ENCODE results near the gene DHRS13. TPM values are rescaled to one million over a fixed set of nuclear protein-coding genes. Genes with fewer than 3 reads are reported as not detected.
"Not testable (repeated sequence)": the region's sequence is repeated elsewhere in the genome, so short reads cannot be mapped to it uniquely, and the experiment has no call there.

The DHRS13 gene
- total RNA-seq, 2 experiments from 2014 or later, result 28.4 to 29.2 TPM

DNA sequence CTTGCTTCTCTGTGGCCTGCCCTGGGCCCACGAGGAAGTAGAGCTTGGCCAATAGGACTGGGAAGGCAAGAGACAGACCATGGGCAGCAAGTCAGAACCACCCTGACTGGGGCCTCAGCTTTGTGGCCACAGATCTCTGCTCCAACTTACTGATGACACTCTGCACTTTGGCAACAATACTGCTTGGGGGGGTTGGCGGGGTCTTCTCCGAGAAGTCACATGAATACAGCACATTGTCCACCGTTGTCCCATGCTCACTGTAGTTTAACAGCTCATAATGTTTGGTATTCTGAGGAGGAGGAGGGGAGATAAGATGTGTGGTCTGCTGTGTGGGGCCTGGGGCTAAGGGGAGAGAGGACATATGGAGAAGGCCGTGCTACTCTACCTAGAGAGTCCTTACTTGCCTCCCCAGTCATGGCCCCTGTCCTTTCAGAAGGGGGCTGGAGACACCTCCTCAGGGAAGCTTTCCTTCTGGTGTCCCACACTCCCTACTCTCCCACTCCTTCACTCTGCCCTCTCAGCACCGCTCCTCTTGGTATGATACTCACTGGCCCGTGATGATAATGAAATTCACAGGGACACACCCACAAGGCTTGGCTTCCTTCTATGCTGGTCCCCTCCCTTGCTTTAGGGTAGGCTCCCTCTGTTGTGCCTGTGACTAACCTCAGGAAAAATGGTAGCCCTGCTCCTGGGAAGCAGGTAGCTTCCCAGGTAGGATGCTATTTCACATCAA, 4.0 kb upstream of the DHRS13 start:
- Histone ChIP-seq H3K9me2 (ENCODE audit: insufficient read depth, low read length) (no peaks in the 10 kb centered on the region), H2AFZ (ENCODE audit: low read length) (no peak overlapping the region), H3K36me3 (ENCODE audit: insufficient read depth, low read length) (peaks cover 62% of the 10 kb centered on the region), H4K20me1 (ENCODE audit: insufficient read depth, low read length) (no peaks in the 10 kb centered on the region), H3K4me3 (ENCODE audit: low read depth, low read length, poor library complexity, severe bottlenecking) (no peak overlapping the region), H3K79me2 (ENCODE audit: insufficient read depth, low read depth, low read length) (peaks cover 2% of the 10 kb centered on the region; the same call in 1 of the 2 replicates), H3K9me3 (ENCODE audit: low read length) (no peaks in the 10 kb centered on the region), H3K4me2 (ENCODE audit: low read length) (no peak overlapping the region), H3K27ac (ENCODE audit: low read depth, low read length, poor library complexity, severe bottlenecking) (no peak overlapping the region), H3K4me1 (ENCODE audit: insufficient read depth, low read length, poor library complexity, severe bottlenecking) (peaks cover 5% of the 10 kb centered on the region)
- BruUV-seq (replicated peaks), result no TSS peak
- ChIA-PET POLR2A (no interaction called here), CTCF (ENCODE audit: unreplicated experiment) (no interaction called here)
- intact Hi-C loops (cut with micrococcal nuclease; ENCODE audit: unreplicated experiment), result no loop called here
- DNase-seq (ENCODE audit: low spot score), result no peak
- no peak for TF ChIP-seq EZH2phosphoT487 (IDR thresholded peaks at IDR 0.05; ENCODE audit: borderline replicate concordance, low read depth, low read length)
- TF ChIP-seq, protein P1, sequence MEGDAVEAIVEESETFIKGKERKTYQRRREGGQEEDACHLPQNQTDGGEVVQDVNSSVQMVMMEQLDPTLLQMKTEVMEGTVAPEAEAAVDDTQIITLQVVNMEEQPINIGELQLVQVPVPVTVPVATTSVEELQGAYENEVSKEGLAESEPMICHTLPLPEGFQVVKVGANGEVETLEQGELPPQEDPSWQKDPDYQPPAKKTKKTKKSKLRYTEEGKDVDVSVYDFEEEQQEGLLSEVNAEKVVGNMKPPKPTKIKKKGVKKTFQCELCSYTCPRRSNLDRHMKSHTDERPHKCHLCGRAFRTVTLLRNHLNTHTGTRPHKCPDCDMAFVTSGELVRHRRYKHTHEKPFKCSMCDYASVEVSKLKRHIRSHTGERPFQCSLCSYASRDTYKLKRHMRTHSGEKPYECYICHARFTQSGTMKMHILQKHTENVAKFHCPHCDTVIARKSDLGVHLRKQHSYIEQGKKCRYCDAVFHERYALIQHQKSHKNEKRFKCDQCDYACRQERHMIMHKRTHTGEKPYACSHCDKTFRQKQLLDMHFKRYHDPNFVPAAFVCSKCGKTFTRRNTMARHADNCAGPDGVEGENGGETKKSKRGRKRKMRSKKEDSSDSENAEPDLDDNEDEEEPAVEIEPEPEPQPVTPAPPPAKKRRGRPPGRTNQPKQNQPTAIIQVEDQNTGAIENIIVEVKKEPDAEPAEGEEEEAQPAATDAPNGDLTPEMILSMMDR (conservative IDR thresholded peaks at IDR 0.05; ENCODE audit: low read length), result no peak

GRCh38 chr17:28906276-28906675, 3.4 kb upstream of the DHRS13 start:
- DNase-seq (ENCODE audit: low spot score), result no peak
- POLR2A ChIA-PET, result no interaction called here
- intact Hi-C loops (cut with micrococcal nuclease; ENCODE audit: unreplicated experiment), result no loop called here
- Histone ChIP-seq H3K4me2 (ENCODE audit: low read length) (no peak overlapping the region), H3K9me2 (ENCODE audit: insufficient read depth, low read length) (no peaks in the 10 kb centered on the region), H3K4me1 (ENCODE audit: insufficient read depth, low read length, poor library complexity, severe bottlenecking) (peaks cover 11% of the 10 kb centered on the region), H3K27ac (ENCODE audit: low read depth, low read length, poor library complexity, severe bottlenecking) (no peak overlapping the region), H2AFZ (ENCODE audit: low read length) (no peak overlapping the region), H3K79me2 (ENCODE audit: insufficient read depth, low read depth, low read length) (peaks cover 8% of the 10 kb centered on the region; the same call in 1 of the 2 replicates), H3K9me3 (ENCODE audit: low read length) (no peaks in the 10 kb centered on the region), H3K36me3 (ENCODE audit: insufficient read depth, low read length) (peaks cover 56% of the 10 kb centered on the region), H4K20me1 (ENCODE audit: insufficient read depth, low read length) (no peaks in the 10 kb centered on the region), H3K4me3 (ENCODE audit: low read depth, low read length, poor library complexity, severe bottlenecking) (no peak overlapping the region)
- BruUV-seq (replicated peaks), result no TSS peak
- CTCF ChIA-PET (ENCODE audit: unreplicated experiment), result no interaction called here
- TF ChIP-seq, protein P1 (conservative IDR thresholded peaks at IDR 0.05; ENCODE audit: low read length), result no peak
- TF ChIP-seq EZH2phosphoT487 (IDR thresholded peaks at IDR 0.05; ENCODE audit: borderline replicate concordance, low read depth, low read length), result no peak

- no peak overlapping the region for H3K4me3 ChIP-seq (ENCODE audit: low read depth, low read length, poor library complexity, severe bottlenecking)
- H3K9me2 ChIP-seq (ENCODE audit: insufficient read depth, low read length), result no peaks in the 10 kb centered on the region
- TF ChIP-seq EZH2phosphoT487 (IDR thresholded peaks at IDR 0.05; ENCODE audit: borderline replicate concordance, low read depth, low read length), result no peak
- TF ChIP-seq, protein P1 (conservative IDR thresholded peaks at IDR 0.05; ENCODE audit: low read length), result no peak
- peaks cover 16% of the 10 kb centered on the region; the same call in 1 of the 2 replicates for H3K79me2 ChIP-seq (ENCODE audit: insufficient read depth, low read depth, low read length)
- POLR2A ChIA-PET, result interaction anchor here (0.6 kb wide), 1 partner anchor 47 kb away, joined by 3 read pairs; the partner anchor contains the start of gene PHF12
- H3K9me3 ChIP-seq (ENCODE audit: low read length), result no peaks in the 10 kb centered on the region
- no peak for DNase-seq (ENCODE audit: low spot score)
- CTCF ChIA-PET (ENCODE audit: unreplicated experiment), result no interaction called here
- no peak overlapping the region for H3K27ac ChIP-seq (ENCODE audit: low read depth, low read length, poor library complexity, severe bottlenecking)
- no TSS peak for BruUV-seq (replicated peaks)
- H4K20me1 ChIP-seq (ENCODE audit: insufficient read depth, low read length), result no peaks in the 10 kb centered on the region
- H2AFZ ChIP-seq (ENCODE audit: low read length), result no peak overlapping the region
- intact Hi-C loops (cut with micrococcal nuclease; ENCODE audit: unreplicated experiment), result no loop called here
- no peak overlapping the region for H3K4me2 ChIP-seq (ENCODE audit: low read length)
- H3K4me1 ChIP-seq (ENCODE audit: insufficient read depth, low read length, poor library complexity, severe bottlenecking), result peaks cover 22% of the 10 kb centered on the region
- peaks cover 51% of the 10 kb centered on the region for H3K36me3 ChIP-seq (ENCODE audit: insufficient read depth, low read length)
These were observed 1.9 kb upstream of the DHRS13 start for GRCh38 chr17:28904800-28905199.

DNA sequence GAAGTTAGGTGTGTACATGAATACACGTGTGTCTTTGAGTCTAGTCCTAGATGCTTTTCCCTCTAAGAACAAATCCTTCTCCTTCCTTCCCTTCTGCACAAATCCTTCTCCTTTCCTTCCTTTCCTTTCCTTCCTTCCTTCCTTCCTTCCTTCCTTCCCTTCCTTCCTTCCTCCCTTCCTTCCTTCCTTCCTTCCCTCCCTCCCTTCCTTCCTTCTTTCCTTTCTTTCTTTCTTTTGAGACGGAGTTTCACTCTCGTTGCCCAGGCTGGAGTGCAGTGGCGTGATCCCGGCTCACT, 615 bp upstream of the DHRS13 start:
- H3K36me3 ChIP-seq (ENCODE audit: insufficient read depth, low read length), result peaks cover 50% of the 10 kb centered on the region
- BruUV-seq (replicated peaks); POLR2A ChIA-PET; H4K20me1 ChIP-seq (ENCODE audit: insufficient read depth, low read length); DNase-seq (ENCODE audit: low spot score); H2AFZ ChIP-seq (ENCODE audit: low read length); CTCF ChIA-PET (ENCODE audit: unreplicated experiment); H3K9me2 ChIP-seq (ENCODE audit: insufficient read depth, low read length); H3K9me3 ChIP-seq (ENCODE audit: low read length); H3K27ac ChIP-seq (ENCODE audit: low read depth, low read length, poor library complexity, severe bottlenecking): not testable (repeated sequence)
- H3K4me3 ChIP-seq (ENCODE audit: low read depth, low read length, poor library complexity, severe bottlenecking), result peak overlapping the region; percentile 42
- H3K4me2 ChIP-seq (ENCODE audit: low read length), result peak overlapping the region; percentile 56; the same call in 1 of the 2 replicates
- H3K4me1 ChIP-seq (ENCODE audit: insufficient read depth, low read length, poor library complexity, severe bottlenecking), result peaks cover 22% of the 10 kb centered on the region
- peaks cover 16% of the 10 kb centered on the region; the same call in 1 of the 2 replicates for H3K79me2 ChIP-seq (ENCODE audit: insufficient read depth, low read depth, low read length)
- intact Hi-C loops (cut with micrococcal nuclease; ENCODE audit: unreplicated experiment), result loop anchor here (1.0 to 2.0 kb wide), 4 partner anchors 47 to 175 kb away; partner anchors contain the start of genes ERAL1, NEK8 and PHF12
